ENCODE data around the gene CELF3.
A peak's percentile ranks its signal among the peaks of the same experiment; 100 is the strongest.

Gene CELF3

DNA sequence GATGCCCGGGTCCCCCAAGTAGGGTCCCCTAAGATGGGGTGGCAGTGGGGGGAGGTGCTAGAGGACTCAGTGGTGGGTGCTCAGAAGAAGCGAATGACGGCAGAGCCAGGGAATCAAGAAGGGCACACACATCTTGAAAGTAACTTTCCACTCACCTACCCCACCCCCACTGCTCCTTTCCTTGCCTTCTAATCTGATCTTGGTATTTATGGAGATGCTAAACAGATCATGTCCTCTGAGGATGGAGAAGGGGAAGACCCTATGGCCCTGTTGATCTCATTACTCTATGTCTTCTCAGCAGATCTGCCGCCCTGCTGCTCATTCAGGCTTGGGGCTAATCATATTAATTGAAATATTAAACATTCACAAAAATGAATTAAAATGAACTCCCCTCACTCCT is 2.1 kb upstream of the CELF3 start:
- no peak for TF ChIP-seq SIN3A (IDR thresholded peaks at IDR 0.05; ENCODE audit: borderline replicate concordance, insufficient read depth, low read length)
- no peak for TF ChIP-seq REST (IDR thresholded peaks at IDR 0.05; ENCODE audit: insufficient read depth in 1 of 2, low read depth in 2 of 2, low read length in 2 of 2)
- TF ChIP-seq TAF1 (IDR thresholded peaks at IDR 0.05; ENCODE audit: borderline replicate concordance, insufficient read depth, low read length) = no peak
- no peak for TF ChIP-seq FOXP2 (optimal IDR thresholded peaks at IDR 0.05; ENCODE audit: borderline replicate concordance, extremely low read depth, extremely low read length, insufficient read depth)
- TF ChIP-seq POLR2AphosphoS5 (IDR thresholded peaks at IDR 0.05; ENCODE audit: low read depth, low read length) = no peak

- TF ChIP-seq TAF1 (IDR thresholded peaks at IDR 0.05; ENCODE audit: borderline replicate concordance, insufficient read depth, low read length) (no peak), POLR2AphosphoS5 (IDR thresholded peaks at IDR 0.05; ENCODE audit: low read depth, low read length) (no peak), SIN3A (IDR thresholded peaks at IDR 0.05; ENCODE audit: borderline replicate concordance, insufficient read depth, low read length) (no peak), REST (IDR thresholded peaks at IDR 0.05; ENCODE audit: insufficient read depth in 1 of 2, low read depth in 2 of 2, low read length in 2 of 2) (0 out of 4 replicates have a peak, but pooled peaks of 1 of the 2 experiments have one; percentile 9), FOXP2 (optimal IDR thresholded peaks at IDR 0.05; ENCODE audit: borderline replicate concordance, extremely low read depth, extremely low read length, insufficient read depth) (no peak)
These were observed 1.4 kb upstream of the CELF3 start for GRCh38 chr1:151718011-151718431.

GRCh38 chr1:151716405-151716762 is 219 bp downstream of the CELF3 start:
- TF ChIP-seq REST (IDR thresholded peaks at IDR 0.05; ENCODE audit: insufficient read depth in 1 of 2, low read depth in 2 of 2, low read length in 2 of 2) (no peak), TAF1 (IDR thresholded peaks at IDR 0.05; ENCODE audit: borderline replicate concordance, insufficient read depth, low read length) (no peak), FOXP2 (optimal IDR thresholded peaks at IDR 0.05; ENCODE audit: borderline replicate concordance, extremely low read depth, extremely low read length, insufficient read depth) (no peak), POLR2AphosphoS5 (IDR thresholded peaks at IDR 0.05; ENCODE audit: low read depth, low read length) (no peak), SIN3A (IDR thresholded peaks at IDR 0.05; ENCODE audit: borderline replicate concordance, insufficient read depth, low read length) (no peak)

DNA sequence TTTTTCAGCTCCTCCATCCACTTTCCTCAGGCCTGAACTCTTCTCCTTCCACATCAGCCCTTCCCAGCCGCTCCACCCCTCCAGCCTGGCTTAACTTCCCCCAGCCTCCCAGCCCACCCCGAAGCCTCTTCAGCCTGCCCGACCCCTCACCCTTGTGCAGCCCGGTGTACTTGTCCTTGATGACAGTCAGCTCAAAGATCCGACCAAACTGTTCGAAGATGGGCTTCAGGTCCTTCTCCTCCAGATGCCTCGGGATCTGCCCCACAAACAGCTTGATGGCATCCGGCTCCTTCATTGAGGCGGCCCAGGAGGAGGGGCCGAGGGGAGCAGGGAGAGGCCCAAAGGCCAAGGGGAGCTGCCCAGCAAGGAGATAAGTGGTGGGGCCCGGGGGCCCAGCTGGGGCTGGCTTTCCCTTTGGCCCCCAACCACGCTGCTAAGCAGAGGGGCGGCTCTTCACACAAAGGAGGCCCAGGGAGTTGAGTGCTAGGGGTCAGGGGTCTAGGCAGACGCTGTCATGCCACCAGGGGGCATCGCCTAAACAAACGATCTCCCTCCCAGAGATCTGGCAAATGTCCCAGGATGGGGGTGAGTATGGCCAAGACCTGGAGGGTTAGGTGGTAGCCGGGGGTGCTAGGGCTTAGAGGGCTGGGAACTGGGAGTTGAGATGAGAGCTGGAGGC is 738 bp downstream of the CELF3 start:
- no peak for TF ChIP-seq SIN3A (IDR thresholded peaks at IDR 0.05; ENCODE audit: borderline replicate concordance, insufficient read depth, low read length)
- no peak for TF ChIP-seq REST (IDR thresholded peaks at IDR 0.05; ENCODE audit: insufficient read depth in 1 of 2, low read depth in 2 of 2, low read length in 2 of 2)
- TF ChIP-seq POLR2AphosphoS5 (IDR thresholded peaks at IDR 0.05; ENCODE audit: low read depth, low read length) = no peak
- no peak for TF ChIP-seq FOXP2 (optimal IDR thresholded peaks at IDR 0.05; ENCODE audit: borderline replicate concordance, extremely low read depth, extremely low read length, insufficient read depth)
- TF ChIP-seq TAF1 (IDR thresholded peaks at IDR 0.05; ENCODE audit: borderline replicate concordance, insufficient read depth, low read length) = no peak

Measured in PFSK-1 (cell line).